ENCODE measurements around the gene YTHDF1. TPM values are rescaled to one million over a fixed set of nuclear protein-coding genes. Genes with fewer than 3 reads are reported as not detected.

The YTHDF1 gene
- total RNA-seq, 4 donors from 2014 or later: 21.2 to 49.6 (median 25.8) TPM

DNA sequence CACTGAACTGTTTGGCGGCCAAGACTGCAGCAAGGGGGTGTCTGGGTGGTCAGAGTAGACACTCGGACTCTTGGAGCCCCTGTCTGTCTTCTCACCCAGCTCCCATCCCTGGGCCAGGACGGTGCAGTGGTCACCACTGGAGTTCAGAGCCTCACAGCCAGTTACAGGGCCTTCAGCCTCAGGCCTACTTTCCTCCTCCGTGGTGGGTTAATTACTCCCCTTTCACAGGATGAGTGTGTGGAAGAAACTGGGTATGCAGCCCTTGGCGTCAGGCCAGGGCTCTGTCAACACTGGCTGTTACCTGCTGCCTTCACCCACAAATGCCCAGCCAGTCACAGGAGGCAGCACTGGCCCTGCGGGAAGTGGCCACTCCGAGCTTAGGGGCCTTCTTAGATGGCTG is 1.8 kb upstream of the YTHDF1 start:
- DNase-seq (ENCODE audit: low spot score): no peak
- no peak for ATAC-seq (ENCODE audit: low FRiP score)
- TF ChIP-seq, protein P1, sequence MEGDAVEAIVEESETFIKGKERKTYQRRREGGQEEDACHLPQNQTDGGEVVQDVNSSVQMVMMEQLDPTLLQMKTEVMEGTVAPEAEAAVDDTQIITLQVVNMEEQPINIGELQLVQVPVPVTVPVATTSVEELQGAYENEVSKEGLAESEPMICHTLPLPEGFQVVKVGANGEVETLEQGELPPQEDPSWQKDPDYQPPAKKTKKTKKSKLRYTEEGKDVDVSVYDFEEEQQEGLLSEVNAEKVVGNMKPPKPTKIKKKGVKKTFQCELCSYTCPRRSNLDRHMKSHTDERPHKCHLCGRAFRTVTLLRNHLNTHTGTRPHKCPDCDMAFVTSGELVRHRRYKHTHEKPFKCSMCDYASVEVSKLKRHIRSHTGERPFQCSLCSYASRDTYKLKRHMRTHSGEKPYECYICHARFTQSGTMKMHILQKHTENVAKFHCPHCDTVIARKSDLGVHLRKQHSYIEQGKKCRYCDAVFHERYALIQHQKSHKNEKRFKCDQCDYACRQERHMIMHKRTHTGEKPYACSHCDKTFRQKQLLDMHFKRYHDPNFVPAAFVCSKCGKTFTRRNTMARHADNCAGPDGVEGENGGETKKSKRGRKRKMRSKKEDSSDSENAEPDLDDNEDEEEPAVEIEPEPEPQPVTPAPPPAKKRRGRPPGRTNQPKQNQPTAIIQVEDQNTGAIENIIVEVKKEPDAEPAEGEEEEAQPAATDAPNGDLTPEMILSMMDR (IDR thresholded peaks at IDR 0.05): no peak

DNA sequence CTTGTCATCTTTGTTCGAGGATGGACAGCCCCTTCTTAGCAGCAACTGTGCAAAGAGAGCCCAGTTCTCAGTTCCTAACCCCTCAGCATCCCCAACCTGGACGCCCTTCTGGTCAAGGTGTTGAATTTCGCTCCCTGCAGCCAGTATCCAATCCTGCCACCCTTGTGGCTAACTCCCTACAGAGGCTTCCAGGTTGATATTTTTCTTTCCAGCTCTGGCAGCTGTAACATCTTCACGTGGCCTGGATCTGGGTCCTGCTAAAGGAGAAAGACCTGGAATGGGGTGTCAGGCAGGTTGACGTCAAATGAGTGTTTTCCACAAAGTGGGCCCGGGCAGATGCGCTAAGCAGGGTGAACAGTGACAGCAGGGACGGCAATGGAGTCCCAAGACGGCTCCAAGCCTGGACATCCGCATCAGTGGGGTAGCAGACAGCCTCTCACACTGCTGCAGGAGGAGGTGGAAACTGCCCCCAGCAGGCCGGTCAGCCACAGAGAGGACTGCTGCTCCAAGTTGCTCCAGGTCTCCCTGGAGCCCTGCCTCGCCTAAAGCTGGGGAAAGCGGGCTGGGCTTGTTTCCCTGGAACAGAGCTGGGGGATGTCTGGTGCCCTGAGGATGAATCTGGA is 1.0 kb upstream of the YTHDF1 start:
- ATAC-seq (ENCODE audit: low FRiP score) (no peak), DNase-seq (ENCODE audit: low spot score) (no peak)
- TF ChIP-seq, protein P1 (IDR thresholded peaks at IDR 0.05): no peak

DNA sequence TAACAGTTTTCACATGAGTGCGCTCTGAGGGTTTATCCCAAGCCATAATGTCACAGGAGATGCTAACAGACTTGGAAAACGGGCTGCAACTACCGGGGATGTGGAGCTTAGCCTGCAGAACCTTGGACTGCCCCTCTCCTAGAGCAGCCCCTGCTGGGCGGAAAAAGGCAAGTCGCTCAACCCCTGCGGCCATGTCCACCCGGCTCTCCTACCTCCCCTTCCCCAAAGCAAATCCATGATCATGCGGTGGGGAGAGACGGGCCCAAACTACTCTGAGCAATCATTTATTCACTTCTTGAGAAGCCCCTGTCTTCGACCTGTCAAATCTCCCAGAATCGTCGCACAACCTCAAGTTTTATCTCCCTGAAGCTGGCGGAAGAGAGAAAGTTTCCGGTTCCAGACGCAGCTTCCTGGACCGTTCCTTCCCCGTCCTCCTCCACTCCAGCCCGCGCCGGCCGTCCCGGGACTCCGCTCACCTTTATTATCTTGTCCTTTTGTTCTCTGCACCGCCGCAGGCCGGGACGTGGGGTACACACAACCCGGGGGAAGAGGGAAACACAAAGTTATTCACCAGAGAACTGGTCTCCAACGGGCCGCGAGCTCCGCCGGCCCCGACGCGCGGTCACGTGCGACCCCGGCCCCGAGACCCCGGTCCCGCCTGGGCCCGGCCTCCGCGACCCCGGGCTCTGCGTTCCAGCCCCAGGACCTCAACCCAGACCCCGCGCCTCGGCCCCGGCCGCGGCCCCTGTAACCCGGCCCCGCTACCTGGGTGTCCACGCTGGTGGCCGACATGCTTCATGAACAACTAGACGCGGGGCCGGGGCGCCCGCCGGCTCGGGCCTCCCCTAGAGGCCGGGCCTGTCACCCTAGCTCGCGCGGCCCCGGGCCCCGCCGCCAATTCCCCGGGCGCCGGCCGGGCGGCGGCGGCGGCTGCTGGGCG is 560 bp downstream of the YTHDF1 start:
- TF ChIP-seq, protein P1 (IDR thresholded peaks at IDR 0.05): no peak
- no peak for DNase-seq (ENCODE audit: low spot score)
- ATAC-seq (ENCODE audit: low FRiP score): peak; percentile 11

DNA sequence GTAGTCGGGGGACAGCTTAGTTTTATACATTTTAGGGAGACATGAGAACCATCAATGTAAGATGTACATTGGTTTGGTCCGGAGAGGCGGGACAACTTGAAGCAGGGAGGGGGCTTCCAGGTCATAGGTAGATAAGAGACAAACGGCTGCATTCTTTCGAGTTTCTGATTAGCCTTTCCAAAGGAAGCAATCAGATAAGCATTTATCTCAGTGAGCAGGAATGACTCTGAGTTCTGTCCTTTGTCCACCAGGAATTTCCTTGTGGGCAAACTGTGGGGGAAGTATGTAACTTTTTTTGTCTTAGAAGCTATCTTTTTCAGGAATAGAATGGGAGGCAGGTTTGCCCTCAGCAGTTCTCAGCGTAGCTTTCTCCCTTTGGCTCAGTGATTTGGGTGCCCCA is 1.4 kb downstream of the YTHDF1 start:
- TF ChIP-seq, protein P1 (IDR thresholded peaks at IDR 0.05): no peak
- no peak for ATAC-seq (ENCODE audit: low FRiP score)
- no peak for DNase-seq (ENCODE audit: low spot score)

DNA sequence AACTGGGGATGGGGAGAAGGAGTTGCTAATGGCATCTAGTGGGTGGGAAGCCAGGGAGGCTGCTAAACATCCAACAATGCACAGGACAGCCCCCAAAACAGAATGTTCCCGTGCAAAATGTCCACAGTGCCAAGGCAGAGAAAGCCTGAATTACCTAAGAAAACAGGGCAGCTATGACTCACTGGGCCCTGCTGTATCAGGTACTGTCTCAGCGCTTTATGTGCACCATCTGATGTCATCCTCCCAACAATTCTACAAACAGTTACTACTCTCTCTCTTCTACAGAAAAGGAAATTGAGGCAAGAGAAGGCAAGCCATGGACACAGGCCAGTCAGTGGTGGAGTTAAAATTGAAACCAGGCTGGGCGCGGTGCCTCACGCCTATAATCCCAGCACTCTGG is 3.1 kb downstream of the YTHDF1 start:
- ATAC-seq (ENCODE audit: low FRiP score) (no peak), DNase-seq (ENCODE audit: low spot score) (no peak)
- TF ChIP-seq, protein P1 (IDR thresholded peaks at IDR 0.05): no peak

DNA sequence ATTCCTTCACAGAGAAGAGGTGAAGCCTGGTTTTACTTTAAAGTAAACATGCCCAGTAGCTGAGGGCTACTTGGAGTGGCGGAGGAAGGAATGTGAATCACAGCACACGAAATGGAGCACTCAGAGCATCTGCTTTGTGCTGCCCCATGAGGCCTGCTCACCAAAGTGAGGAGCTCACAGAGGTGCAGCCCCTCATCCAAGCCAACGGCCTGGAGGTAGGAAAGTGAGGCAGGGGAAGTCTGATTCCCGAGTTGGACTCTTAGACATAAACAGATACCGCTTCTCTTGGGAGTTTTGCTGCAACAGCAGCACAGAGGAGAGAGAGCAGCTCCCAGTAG is 3.6 kb downstream of the YTHDF1 start:
- DNase-seq (ENCODE audit: low spot score) (no peak), ATAC-seq (ENCODE audit: low FRiP score) (no peak)
- TF ChIP-seq, protein P1 (IDR thresholded peaks at IDR 0.05): no peak

All from omental fat pad (tissue), 4 donors.